MCF 10A (cell line): ENCODE data around the gene PIGB. TPM values are rescaled to one million over a fixed set of nuclear protein-coding genes. Genes with fewer than 3 reads are reported as not detected.

ENCODE experiments used
- BruUV-seq: library from RNA; stranded (reverse); fragments of 400-500 nt; replicated peaks from 2 replicates; lab custom pipeline; 2021; lab: Mats Ljungman, UMichigan
- CTCF ChIA-PET: fragments of 300-600 bp; sonication (Branson Sonifier 250); formaldehyde crosslinking; extraction: SDS; loops from one replicate; lab custom pipeline; 2021; ENCODE audit warnings: antibody characterized with exemption, inconsistent platforms; lab: Yijun Ruan, JAX
- POLR2A ChIA-PET: fragments of 300-600, 350-650 bp; sonication (Branson Sonifier 250); formaldehyde crosslinking; extraction: SDS; loops from one replicate; lab custom pipeline; 2020; ENCODE audit warnings: antibody characterized with exemption, inconsistent platforms; lab: Yijun Ruan, JAX
- DNase-seq: peaks from one replicate; pipeline ENCODE4 v3.0.0-alpha.2; 2018; ENCODE audit not compliant: unreplicated experiment
- H3K27ac Mint-ChIP-seq: one replicate; pipeline ENCODE4 v1.8.0; 2022; ENCODE audit warnings: mild to moderate bottlenecking, low read depth, mixed read lengths; ENCODE audit not compliant: unreplicated experiment
- H3K27me3 Mint-ChIP-seq: one replicate; pipeline ENCODE4 v1.8.0; 2022; ENCODE audit warnings: mixed read lengths; ENCODE audit not compliant: insufficient read depth, unreplicated experiment
- H3K36me3 Mint-ChIP-seq: one replicate; pipeline ENCODE4 v1.8.0; 2022; ENCODE audit warnings: mild to moderate bottlenecking, moderate library complexity, mixed read lengths; ENCODE audit not compliant: insufficient read depth, unreplicated experiment
- H3K4me1 Mint-ChIP-seq: one replicate; pipeline ENCODE4 v1.8.0; 2022; ENCODE audit warnings: mixed read lengths; ENCODE audit not compliant: insufficient read depth, unreplicated experiment
- H3K4me3 Mint-ChIP-seq: one replicate; pipeline ENCODE4 v1.8.0; 2022; ENCODE audit warnings: mild to moderate bottlenecking, moderate library complexity, mixed read lengths; ENCODE audit not compliant: unreplicated experiment
- H3K9me3 Mint-ChIP-seq: one replicate; pipeline ENCODE4 v1.8.0; 2022; ENCODE audit warnings: mixed read lengths; ENCODE audit not compliant: unreplicated experiment
- intact Hi-C: fragments of 100-400 bp; cut with micrococcal nuclease; formaldehyde crosslinking; loops from 2 replicates; pipeline ENCODE4 v1.14.1; 2022
- total RNA-seq: library from RNA; stranded (reverse); gene quantifications from 2 replicates; pipeline ENCODE4 v1.2.3, GENCODE V29; 2022
- TF ChIP-seq, protein P1 (sequence below): fragments of 200-600 bp; IDR thresholded peaks from one replicate; pipeline ENCODE4 v1.8.0; 2022; ENCODE audit warnings: antibody characterized with exemption, mild to moderate bottlenecking; ENCODE audit not compliant: unreplicated experiment

Gene PIGB
- total RNA-seq, 1 experiment from 2014 or later = 16.2 TPM

DNA sequence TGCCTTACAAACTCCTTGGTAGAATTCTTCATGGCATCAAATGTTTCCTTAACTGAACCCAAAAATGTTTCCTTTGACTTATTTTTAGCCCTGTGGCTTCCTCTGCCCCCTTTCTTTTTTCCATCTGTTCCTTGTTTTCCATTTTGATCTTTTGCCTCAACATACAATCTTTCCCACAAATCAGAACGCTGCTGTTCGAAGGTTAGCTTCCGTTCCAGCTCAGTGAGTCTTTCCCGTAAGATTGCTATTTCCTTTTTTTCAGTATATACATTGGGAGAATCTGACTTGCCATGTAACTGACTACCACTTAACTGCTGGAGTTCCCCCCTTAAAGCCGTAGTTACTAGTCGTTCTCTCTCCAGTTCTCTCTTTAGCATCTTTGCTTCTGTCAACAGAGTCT, 41.2 kb downstream of the PIGB start:
- Mint-ChIP-seq H3K27ac (no peak overlapping the region), H3K4me3 (no peak overlapping the region), H3K9me3 (no peaks in the 10 kb centered on the region), H3K27me3 (no peaks in the 10 kb centered on the region), H3K4me1 (no peaks in the 10 kb centered on the region), H3K36me3 (peaks cover 58% of the 10 kb centered on the region)
- TF ChIP-seq, protein P1, sequence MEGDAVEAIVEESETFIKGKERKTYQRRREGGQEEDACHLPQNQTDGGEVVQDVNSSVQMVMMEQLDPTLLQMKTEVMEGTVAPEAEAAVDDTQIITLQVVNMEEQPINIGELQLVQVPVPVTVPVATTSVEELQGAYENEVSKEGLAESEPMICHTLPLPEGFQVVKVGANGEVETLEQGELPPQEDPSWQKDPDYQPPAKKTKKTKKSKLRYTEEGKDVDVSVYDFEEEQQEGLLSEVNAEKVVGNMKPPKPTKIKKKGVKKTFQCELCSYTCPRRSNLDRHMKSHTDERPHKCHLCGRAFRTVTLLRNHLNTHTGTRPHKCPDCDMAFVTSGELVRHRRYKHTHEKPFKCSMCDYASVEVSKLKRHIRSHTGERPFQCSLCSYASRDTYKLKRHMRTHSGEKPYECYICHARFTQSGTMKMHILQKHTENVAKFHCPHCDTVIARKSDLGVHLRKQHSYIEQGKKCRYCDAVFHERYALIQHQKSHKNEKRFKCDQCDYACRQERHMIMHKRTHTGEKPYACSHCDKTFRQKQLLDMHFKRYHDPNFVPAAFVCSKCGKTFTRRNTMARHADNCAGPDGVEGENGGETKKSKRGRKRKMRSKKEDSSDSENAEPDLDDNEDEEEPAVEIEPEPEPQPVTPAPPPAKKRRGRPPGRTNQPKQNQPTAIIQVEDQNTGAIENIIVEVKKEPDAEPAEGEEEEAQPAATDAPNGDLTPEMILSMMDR = no peak
- no peak for DNase-seq
- intact Hi-C loops = no loop called here
- BruUV-seq = TSS peak; percentile 59
- POLR2A ChIA-PET = no interaction called here
- CTCF ChIA-PET = interaction anchor here (0.9 kb wide), 1 partner anchor 36 kb away, joined by 4 read pairs; no protein-coding TSS in a partner anchor

DNA sequence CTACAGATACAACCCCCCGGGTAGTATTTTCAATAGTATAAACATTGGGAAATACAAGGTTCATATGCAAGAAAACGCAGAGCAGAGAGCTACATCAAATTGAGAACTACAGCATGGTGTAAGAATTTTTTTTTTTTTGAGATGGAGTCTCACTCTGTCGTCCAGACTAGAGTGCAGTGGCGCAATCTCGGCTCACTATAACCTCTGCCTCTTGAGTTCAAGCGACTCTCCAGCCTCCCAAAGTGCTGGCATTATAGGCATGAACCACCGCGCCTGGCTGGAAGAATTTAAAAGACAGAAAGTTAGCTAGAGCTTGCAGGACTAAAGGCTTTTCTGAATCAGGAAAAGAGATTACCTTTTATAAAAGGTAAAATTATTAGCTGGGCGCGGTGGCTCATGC, 42.0 kb downstream of the PIGB start:
- H3K9me3 Mint-ChIP-seq = no peaks in the 10 kb centered on the region
- peaks cover 50% of the 10 kb centered on the region for H3K36me3 Mint-ChIP-seq

DNA sequence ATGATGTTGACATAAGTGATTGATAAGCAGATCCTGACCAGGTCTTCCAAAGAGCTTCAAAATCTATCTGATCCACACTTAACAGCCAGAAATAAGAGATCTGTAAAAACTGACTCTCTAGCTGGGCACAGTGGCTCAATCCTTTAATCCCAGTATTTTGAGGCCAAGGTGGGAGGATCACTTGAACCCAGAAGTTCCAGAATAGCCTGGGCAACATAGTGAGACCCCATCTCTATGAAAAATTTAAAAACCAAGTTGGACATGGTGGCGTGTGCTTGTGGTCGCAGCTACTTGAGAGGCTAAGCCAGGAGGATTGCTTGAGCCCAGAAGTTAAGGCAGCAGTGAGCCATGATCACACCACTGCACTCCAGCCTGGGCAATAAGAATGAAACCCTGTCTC, 43.6 kb downstream of the PIGB start:
- CTCF ChIA-PET = no interaction called here
- Mint-ChIP-seq H3K4me3 (no peak overlapping the region), H3K27ac (no peak overlapping the region), H3K36me3 (peaks cover 36% of the 10 kb centered on the region), H3K4me1 (no peaks in the 10 kb centered on the region), H3K9me3 (no peaks in the 10 kb centered on the region), H3K27me3 (no peaks in the 10 kb centered on the region)
- TF ChIP-seq, protein P1 = no peak
- POLR2A ChIA-PET = no interaction called here
- no TSS peak for BruUV-seq
- intact Hi-C loops = no loop called here
- DNase-seq = no peak

More for the DNA sequence above, 42.0 kb downstream of the PIGB start:
- intact Hi-C loops = no loop called here
- CTCF ChIA-PET = no interaction called here
- TF ChIP-seq, protein P1 = no peak
- H3K27ac Mint-ChIP-seq = no peak overlapping the region
- no TSS peak for BruUV-seq
- H3K27me3 Mint-ChIP-seq = no peaks in the 10 kb centered on the region
- no peaks in the 10 kb centered on the region for H3K4me1 Mint-ChIP-seq
- DNase-seq = no peak
- POLR2A ChIA-PET = interaction anchor here (0.7 kb wide), 1 partner anchor 42 kb away, joined by 3 read pairs; the partner anchor contains the start of genes PIGB and PIGBOS1
- no peak overlapping the region for H3K4me3 Mint-ChIP-seq

DNA sequence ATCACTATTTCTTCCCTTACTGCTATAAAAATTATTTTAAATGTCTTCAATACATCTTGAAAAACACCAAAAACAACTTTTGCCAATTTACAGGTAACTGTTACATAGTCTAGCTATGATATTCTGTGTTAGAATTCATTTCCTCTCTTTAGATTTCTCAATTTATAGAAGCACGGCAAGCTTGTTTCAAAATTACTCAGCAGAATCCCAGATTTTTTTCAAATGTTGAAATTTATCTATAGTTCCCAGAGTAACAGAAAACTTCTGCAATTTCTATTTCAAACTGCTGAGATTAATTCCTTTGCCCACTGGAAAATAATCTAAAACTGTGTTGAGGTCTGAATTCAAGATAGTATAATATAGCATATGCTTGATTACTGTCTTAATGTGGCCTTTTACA, 48.0 kb downstream of the PIGB start:
- H3K9me3 Mint-ChIP-seq = no peaks in the 10 kb centered on the region
- no peak overlapping the region for H3K4me3 Mint-ChIP-seq
- no peak overlapping the region for H3K27ac Mint-ChIP-seq
- DNase-seq = no peak
- TF ChIP-seq, protein P1 = no peak
- ChIA-PET CTCF (interaction anchor here (0.5 to 1.3 kb wide), 5 partner anchors 40 to 259 kb away, joined by 3 to 5 read pairs (median 4); no protein-coding TSS in a partner anchor), POLR2A (interaction anchor here (1.0 kb wide), 1 partner anchor 170 kb away, joined by 3 read pairs; the partner anchor contains the start of gene RSL24D1)
- intact Hi-C loops = no loop called here
- H3K27me3 Mint-ChIP-seq = no peaks in the 10 kb centered on the region
- BruUV-seq = no TSS peak
- H3K4me1 Mint-ChIP-seq = no peaks in the 10 kb centered on the region
- peaks cover 48% of the 10 kb centered on the region for H3K36me3 Mint-ChIP-seq
